ENCODE measurements around the gene PTGES3.

DNA sequence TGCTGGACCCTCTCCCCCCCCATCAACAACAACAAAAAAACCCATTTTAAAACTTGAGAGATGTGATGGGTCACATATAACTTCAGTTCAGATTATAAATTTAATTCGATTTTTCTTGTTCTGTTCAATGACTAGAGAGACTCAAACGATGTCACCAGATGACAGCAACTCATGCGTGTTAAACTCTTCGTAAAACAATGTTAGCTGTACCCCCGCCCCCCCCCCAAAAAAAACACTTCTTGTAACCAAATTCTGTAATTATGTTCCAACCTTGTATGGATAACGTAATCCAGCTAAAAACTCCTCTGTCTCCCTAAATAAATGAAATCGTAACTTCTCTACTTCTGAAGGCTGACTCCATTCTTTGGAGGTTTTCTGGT is 37.6 kb upstream of the PTGES3 start:
- TF ChIP-seq, protein P1, sequence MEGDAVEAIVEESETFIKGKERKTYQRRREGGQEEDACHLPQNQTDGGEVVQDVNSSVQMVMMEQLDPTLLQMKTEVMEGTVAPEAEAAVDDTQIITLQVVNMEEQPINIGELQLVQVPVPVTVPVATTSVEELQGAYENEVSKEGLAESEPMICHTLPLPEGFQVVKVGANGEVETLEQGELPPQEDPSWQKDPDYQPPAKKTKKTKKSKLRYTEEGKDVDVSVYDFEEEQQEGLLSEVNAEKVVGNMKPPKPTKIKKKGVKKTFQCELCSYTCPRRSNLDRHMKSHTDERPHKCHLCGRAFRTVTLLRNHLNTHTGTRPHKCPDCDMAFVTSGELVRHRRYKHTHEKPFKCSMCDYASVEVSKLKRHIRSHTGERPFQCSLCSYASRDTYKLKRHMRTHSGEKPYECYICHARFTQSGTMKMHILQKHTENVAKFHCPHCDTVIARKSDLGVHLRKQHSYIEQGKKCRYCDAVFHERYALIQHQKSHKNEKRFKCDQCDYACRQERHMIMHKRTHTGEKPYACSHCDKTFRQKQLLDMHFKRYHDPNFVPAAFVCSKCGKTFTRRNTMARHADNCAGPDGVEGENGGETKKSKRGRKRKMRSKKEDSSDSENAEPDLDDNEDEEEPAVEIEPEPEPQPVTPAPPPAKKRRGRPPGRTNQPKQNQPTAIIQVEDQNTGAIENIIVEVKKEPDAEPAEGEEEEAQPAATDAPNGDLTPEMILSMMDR (IDR thresholded peaks at IDR 0.05; ENCODE audit: low read length), result no peak
- TF ChIP-seq EZH2 (IDR thresholded peaks at IDR 0.05; ENCODE audit: borderline replicate concordance, low read length), result no peak

Data from OCI-LY1 (cell line).